NOMO-1 treated with DMSO at 0.1 percent for 48 hours (cell line): ENCODE results near the gene CIBAR2.

Experiments
- DNase-seq: peaks from one replicate; lab custom pipeline; 2025; ENCODE audit not compliant: unreplicated experiment; lab: John Stamatoyannopoulos, UW

CIBAR2 gene

DNA sequence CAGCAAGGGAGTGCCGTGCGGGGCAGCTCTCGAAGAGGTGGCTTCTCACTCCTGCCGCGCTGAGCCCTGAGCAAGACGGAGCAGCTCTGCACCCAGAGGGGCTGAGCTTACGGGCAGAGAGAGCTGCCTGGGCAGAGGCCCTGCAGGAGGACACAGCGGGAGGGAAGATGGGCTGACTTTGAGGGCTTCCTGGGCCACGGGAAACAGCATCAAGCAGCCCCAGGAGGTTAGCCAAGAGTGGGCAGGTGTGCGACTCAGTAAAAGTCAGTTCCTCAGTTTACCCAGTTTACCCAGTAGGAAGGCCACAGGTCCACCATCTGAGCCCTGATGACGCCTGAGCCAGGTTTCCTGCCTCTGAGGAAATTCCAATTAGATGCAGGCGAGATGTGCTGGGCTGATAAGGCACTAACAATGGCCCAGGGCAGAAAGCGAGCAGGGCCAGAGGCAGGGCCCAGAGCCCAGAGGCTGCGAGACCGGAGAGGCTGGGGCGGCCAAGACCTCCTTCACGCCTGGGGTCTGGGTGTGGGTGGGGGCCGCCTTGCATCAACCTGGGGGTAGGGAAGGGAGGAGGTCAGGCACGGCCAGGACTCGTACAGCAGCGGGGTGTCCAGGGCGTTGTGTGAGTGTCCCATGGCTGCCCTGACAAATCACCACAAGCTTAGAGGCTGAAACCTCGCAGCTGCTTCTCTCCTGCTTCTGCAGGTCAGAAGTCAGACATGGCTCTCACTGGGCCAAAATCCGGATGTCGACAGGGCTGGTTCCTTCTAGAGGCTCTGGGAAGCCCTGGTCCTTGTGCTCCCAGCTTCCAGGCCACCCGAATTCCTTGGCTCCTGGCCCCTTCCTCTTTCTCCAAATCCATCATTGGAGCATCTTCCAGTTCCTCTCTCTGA lies 32.0 kb upstream of the CIBAR2 start:
- DNase-seq, result no peak

DNA sequence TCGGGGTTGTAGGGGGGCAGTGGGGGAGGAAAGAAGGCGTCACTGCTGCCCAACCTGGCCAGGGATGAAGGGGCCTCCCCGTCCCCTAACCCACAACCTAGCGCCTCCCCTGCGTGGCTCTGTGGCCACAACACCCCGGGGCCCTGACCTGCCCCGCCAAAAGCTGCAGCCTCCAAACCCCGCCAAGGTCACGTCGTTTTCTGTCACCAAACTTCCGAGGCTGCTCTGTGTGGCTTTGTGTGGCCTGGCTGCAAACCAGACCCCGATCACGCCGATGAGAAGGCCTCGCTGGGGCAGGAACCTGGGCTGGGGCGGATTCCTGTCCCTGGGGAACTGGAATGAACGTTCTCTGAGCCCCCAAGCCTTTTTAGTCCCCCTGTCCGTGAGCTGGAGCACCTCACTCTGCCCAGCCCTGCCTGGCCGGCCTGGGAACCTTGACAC lies 30.5 kb upstream of the CIBAR2 start:
- no peak for DNase-seq

DNA sequence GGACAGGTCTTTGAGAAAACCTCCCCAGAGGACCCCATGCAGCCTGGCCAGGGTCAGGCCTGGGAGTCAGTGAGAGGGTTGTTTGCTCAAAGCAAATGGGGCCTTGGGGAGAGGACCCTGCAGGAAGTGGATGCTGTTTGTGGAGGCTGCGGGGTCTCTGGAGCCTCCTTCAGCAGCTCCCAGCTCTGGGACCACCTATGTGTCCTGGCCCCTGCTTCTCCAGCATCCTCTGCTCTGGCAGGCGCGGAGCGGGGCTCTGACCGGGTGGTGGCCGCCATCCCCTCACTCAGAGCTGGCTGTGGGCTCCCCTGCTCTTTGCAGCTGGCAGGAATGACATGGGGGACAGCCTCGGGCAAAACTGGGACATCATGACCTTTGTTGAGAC lies 29.8 kb upstream of the CIBAR2 start:
- DNase-seq, result no peak

DNA sequence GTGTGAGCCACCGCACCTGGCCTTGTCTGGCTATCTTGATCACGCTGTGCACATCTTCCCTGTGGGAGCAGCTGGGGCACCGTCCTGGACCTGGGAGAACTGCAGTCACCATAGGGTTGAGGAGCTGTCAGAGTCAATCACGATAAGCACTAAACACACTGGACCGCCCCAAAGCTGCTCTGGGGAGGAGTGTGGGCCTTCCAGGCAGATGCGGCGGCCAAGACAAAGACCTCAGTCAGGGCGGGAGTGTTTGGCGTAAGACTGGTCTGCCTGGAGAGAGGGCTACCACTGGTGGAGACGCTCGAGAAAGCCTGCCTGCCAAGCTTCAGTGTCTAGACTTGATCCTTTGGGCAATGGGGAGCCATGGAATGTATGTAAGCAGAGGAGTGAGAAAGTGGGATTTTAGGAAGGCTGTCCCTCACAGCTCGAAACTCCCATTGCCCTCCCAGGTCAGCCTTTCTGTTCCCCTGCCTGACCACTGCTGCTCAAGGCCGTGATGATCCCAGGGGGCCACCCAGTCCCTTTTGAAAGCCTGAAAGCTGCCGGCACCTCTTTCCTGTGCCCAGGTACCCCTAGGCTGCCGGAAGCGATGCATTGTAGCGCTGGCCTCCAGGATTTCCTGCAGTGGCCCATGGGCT lies 29.3 kb upstream of the CIBAR2 start:
- no peak for DNase-seq

DNA sequence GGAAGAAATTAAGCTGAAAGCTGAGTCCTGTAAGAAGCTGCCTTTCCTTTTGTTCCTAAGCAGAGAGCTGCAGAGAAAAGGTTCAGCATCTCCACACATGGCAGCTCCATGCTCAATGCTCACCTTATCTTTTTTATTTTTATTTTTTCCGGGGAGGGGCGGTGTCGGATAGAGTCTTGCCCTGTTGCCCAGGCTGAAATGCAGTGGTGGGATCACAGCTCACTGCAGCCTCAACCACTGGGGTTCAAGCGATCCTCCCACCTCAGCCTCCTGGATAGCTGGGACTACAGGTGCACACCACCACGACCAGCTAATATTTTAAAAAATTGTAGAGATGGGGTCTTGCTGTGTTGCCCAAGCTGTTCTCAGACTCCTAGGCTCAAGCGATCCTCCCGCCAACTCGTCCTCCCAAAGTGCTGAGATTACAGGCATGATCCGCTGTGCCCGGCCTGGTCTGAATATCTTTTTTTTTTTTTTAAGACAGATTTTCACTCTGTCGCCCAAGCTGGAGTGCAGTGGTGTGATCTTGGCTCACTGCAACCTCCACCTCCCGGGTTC lies 28.3 kb upstream of the CIBAR2 start:
- DNase-seq, result no peak

- no peak for DNase-seq
Measured at GRCh38 chr16:85139881-85140339, 27.6 kb upstream of the CIBAR2 start.

DNA sequence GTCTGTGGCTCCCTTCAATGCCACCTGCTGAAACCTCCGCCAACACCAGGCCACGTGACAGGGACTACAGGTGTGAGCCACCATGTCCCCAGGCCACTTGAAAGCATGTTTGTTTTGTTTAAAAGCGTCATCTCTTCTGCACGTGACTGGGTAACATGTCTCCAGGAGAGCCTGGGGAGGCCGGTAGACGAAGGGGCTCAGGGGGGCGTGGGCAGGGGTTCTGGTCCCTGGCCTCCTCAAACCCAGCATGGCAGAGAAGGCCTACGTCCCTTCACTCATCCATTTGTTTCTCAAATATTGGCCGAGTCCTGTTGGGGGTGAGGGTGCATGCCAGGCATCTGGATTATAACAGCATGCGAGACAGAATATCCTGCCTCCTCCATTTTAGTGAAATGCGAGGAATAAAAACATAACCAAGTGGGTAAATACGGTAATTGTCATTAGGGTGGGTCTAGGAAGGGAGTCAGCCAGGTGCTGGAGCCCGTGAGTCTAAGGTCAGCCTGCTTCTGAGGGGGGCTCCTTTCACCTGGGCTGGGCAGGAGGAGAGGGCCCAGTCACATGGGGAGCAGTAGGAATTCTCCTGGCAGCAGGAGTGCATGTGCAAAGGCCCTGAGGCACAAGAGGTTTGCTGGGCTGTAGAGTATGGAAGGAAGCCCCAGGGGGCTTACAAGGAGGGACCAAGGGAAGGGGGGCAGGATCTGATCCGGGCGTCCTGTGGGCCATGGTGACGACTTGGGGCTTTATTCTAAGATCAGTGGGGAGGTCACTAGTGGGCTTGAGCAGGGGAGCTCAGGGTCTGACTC lies 26.8 kb upstream of the CIBAR2 start:
- no peak for DNase-seq

DNA sequence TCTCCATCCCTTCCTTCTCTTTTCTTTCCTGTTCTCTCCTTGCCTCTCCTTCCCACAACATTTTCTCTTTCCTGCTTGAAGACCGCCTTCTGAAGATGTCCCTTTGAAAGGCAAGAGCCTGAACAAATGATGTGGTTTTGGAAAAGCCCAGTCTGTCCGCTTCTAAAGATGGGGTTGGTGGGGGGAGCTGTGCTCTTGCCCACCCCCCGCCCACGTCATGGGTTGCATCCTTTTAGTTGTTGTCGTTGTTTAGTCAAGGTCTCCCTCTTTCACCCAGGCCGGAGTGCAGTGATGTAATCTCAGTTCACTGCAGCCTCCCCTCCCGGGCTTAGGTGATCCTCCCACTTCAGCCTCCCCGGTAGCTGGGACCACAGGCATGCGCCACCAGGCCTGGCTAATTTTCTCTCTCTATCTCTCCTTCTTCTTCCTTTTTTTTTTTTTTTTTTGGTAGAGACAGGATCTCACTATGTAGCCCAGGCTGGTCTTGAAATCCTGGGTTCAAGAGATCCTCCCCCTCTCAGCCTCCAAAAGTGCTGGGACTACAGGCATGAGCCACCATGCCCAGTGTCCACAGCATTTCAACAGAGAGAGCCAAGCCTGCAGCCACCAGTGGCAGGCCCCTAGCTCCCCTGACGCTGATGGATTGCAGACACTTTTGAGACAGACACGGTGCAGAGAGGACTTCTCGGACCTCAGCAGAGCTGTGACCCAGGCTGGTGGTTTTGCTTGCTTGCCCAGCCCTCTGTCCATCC lies 26.0 kb upstream of the CIBAR2 start:
- no peak for DNase-seq

- DNase-seq, result no peak
Measured at GRCh38 chr16:85137323-85138072, 25.2 kb upstream of the CIBAR2 start.

GRCh38 chr16:85136702-85137322 lies 24.5 kb upstream of the CIBAR2 start:
- DNase-seq, result peak; percentile 85

DNA sequence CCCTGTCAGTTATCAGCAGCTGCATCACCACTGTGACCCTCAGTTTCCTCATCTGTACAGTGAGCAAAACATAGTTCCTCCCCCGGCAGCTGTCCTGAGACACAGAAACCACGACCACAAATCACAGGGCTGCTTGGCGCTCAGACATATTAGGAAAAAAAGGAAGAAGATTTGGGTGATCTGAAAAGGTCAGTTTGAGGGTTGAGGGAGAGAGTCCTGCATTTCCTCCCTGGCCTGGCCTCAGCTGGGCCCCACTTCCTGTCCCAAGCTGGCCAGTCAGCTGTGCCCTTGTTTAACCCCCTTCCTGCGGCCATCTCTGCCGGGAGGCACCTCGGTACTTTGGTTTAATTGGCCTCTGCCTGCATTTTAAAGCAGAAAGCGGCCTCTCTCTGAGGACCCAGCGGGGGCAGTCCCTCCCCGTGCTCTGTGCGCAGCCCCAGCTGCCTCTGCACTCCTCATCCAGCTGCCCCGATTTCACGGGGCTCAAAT lies 24.0 kb upstream of the CIBAR2 start:
- peak; percentile 83 for DNase-seq

DNA sequence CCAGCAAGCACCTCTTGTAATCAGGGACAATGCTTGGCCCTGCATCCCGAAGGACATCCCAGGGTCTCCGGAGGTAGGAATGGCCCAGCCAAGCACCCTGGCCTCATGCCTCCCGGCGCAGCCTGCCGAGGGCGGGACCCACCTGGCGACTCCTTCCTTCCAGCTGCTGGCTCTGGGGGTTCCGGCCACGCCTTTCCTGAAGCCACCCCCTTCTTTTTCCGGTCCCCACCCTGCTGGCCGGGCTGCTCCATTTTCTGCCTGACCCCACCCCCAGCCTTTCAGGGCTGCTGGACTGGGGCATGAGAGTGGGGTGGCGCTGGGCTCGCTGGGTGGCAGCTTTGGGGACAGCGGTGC lies 22.5 kb upstream of the CIBAR2 start:
- no peak for DNase-seq

DNA sequence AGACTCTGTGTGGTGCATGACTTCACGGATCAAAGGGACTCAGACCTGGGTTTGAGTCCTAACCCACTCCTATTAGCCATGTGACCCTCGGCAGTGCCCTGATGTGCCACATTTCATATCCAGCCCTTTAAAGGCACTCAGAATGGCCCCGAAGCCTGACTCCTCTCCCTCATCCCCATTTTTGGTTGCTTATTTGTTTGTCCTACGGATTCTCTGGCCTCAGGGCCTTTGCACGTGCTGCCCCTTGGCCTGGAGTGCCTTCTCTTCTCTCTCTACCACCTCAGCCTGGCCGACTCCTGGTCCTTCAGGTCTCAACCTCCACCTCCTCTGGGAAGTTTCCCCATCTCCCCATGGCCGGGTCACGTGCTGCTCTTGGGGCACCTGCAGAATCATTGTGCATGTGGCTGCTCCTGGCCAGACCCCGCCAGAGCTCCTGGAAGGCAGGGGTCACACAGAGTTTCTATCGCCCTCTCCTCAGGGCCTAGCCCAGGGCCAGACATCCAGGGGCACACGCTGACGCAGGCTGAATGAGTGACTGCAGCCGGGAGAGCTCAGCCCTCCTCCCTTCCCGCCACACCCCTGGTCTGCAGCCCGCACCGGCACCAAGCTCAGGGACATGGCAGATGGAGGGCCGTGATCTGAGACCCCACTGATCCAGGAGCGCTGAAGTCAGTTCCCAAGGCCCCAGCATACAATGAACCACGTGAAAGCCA lies 22.0 kb upstream of the CIBAR2 start:
- DNase-seq, result no peak

DNA sequence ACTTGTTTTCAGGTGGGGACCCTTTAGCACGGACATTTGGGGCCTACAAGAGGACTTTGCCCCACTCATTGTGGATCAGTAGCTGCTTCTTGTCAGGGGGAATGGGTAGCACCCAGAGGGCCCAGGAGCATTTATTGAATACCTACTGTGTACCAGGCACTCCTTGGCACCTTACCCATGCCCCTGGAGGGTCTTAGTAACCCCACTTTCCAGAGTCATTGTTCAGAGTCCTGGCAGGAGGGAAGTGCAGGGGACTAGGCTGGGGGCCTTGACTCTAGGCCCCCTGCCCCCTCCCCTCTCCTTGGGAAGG lies 21.0 kb upstream of the CIBAR2 start:
- DNase-seq, result no peak

- no peak for DNase-seq
Measured at GRCh38 chr16:85132456-85133289, 20.4 kb upstream of the CIBAR2 start.

GRCh38 chr16:85130705-85131028 lies 18.4 kb upstream of the CIBAR2 start:
- DNase-seq, result no peak

DNA sequence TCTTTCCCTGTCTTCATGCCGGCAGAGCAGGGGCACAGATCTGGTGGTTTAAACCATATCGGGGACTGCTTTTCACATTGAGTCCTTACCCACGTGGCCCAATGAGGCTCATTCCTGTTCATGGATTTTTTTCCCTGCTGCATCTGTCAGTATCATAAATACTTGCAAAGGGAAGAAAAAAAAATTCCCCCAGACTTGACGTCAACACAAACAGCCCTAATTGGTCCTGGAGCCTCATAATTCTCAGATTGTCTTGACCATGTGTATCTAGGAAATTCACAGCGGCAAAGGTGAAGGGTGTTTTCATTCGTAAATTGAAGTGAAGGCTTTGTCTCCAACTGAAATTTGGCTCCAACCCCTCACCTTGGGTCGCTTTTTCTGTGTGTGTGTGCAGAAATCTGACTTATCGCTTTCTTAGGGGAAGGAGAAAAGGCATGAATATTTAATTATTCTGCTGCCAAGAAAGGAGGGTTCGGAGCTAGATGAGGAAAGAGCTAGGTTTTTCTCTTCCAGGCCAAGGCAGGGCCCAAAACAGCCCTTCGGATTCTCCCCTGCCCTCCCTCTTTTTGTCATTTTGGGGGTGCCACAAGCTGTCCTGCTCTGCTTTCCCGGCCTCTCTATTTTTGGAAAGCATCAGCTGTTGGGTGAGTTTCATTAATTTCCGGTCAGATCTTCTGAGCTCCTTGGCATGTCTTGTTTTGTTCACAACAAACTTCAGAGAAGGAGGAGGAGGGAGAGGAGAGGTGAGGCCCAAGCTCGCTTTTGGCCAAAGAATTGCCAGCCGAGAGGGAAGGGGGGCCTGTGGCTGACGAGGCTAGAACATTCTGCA lies 17.8 kb upstream of the CIBAR2 start:
- DNase-seq, result no peak
